Neural progenitor cell (in vitro differentiated cells): Measurements from ENCODE around the gene SMCHD1.

Source experiments
- CTCF ChIP-seq: fragments of 200-600 bp; sonication (generic); IDR thresholded peaks from 2 replicates; pipeline ENCODE4 v1.5.1; 2017; ENCODE audit warnings: antibody characterized with exemption, mild to moderate bottlenecking
- EZH2phosphoT487 ChIP-seq: fragments of 200-600 bp; sonication (generic); IDR thresholded peaks from 2 replicates; pipeline ENCODE4 v1.6.1; 2017; ENCODE audit warnings: antibody characterized with exemption

- TF ChIP-seq CTCF (no peak), EZH2phosphoT487 (no peak)
These were observed 169.3 kb downstream of the SMCHD1 start for GRCh38 chr18:2824865-2825264.
